Mesodermal cell (in vitro differentiated cells): ENCODE data around the gene MEAF6.

Experiments used
- H3K27ac ChIP-seq: 2 replicates; pipeline ENCODE4 v1.7.0; 2013; ENCODE audit warnings: mild to moderate bottlenecking, low read depth, low read length, moderate library complexity; ENCODE audit not compliant: severe bottlenecking
- H3K36me3 ChIP-seq: 2 replicates; pipeline ENCODE4 v1.7.1; 2013; ENCODE audit warnings: mild to moderate bottlenecking, low read length, moderate library complexity; ENCODE audit not compliant: control insufficient read depth, insufficient read depth
- H3K4me1 ChIP-seq: one replicate; pipeline ENCODE4 v1.7.1; 2013; ENCODE audit warnings: mild to moderate bottlenecking, low read length; ENCODE audit not compliant: insufficient read depth, control insufficient read depth, poor library complexity, severe bottlenecking
- H3K4me3 ChIP-seq: 2 replicates; pipeline ENCODE4 v1.7.0; 2013; ENCODE audit warnings: low read length, control low read depth, mild to moderate bottlenecking; ENCODE audit not compliant: insufficient read depth, poor library complexity, severe bottlenecking; ENCODE audit errors: extremely low read depth
- H3K9me3 ChIP-seq: 2 replicates; pipeline ENCODE4 v1.7.1; 2013; ENCODE audit warnings: mild to moderate bottlenecking, low read length, moderate library complexity; ENCODE audit not compliant: control insufficient read depth
- WGBS, 2 experiments: methylation state at CpG; one replicate each; pipeline ENCODE4 v1.1.5; 2013; ENCODE audit warnings: missing lambda C conversion rate in 2 of 2; ENCODE audit not compliant: insufficient coverage in 2 of 2; 5-methylcytosine and 5-hydroxymethylcytosine counted together

The MEAF6 gene

GRCh38 chr1:37477946-37478345, 36.6 kb downstream of the MEAF6 start:
- H3K9me3 ChIP-seq = no peaks in the 10 kb centered on the region
- H3K27ac ChIP-seq = peak overlapping the region; percentile 81
- no peak overlapping the region for H3K4me3 ChIP-seq
- peaks cover 55% of the 10 kb centered on the region for H3K36me3 ChIP-seq
- 83 to 96% methylated on average over 1 to 5 of the region's 5 CpGs for WGBS, 2 experiments
- peaks cover 57% of the 10 kb centered on the region for H3K4me1 ChIP-seq

DNA sequence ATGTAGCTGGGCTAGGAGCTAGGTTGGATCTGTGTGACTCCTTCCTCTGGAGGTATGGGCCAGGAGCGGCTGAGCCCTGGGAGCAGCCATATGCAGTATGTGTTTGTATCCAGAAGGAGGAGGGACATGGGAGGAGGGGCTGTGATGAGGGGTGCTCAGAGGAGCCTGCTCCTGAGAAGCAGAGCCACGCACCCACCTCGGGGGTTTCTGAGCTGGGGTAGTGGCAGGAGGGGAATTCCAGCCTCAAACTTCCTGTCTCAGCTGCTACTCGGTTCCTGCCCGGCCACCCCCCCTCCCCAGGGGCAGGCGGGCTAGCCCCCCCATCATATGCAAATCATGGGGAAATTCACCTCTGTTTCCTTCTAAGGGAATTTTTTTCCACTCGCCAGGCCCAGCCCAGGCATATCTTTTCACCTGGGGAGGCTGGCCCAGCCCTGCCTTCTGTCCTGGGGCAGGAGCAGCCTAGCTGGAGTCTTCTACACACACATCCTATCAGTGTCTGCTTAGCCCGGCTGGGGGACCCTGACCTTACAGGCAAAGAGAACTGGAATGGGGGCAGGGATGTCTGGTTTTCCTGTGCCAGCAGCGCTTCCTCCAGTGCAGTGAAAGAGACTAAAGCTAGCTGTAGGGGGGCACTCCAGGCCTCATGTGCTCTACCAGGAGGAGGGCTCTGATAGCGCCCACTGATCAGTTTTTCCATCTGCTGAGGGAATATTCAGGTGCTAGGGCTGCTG, 37.2 kb downstream of the MEAF6 start:
- WGBS, 2 experiments = 30 to 34% methylated on average over 4 to 6 of the region's 10 CpGs

GRCh38 chr1:37476460-37477197, 37.9 kb downstream of the MEAF6 start:
- no peaks in the 10 kb centered on the region for H3K9me3 ChIP-seq
- H3K4me3 ChIP-seq = peak overlapping the region; percentile 77
- H3K4me1 ChIP-seq = peaks cover 68% of the 10 kb centered on the region
- WGBS, 2 experiments = 58 to 70% methylated on average over 2 to 3 of the region's 5 CpGs
- peaks cover 42% of the 10 kb centered on the region for H3K36me3 ChIP-seq
- peak overlapping the region; percentile 81 for H3K27ac ChIP-seq

More for the DNA sequence above, 37.2 kb downstream of the MEAF6 start:
- Histone ChIP-seq H3K9me3 (no peaks in the 10 kb centered on the region), H3K27ac (peak overlapping the region; percentile 81), H3K4me1 (peaks cover 63% of the 10 kb centered on the region), H3K4me3 (peak overlapping the region; percentile 77), H3K36me3 (peaks cover 49% of the 10 kb centered on the region)

- Histone ChIP-seq H3K27ac (peak overlapping the region; percentile 81), H3K36me3 (peaks cover 36% of the 10 kb centered on the region), H3K4me1 (peaks cover 74% of the 10 kb centered on the region), H3K4me3 (peak overlapping the region; percentile 77), H3K9me3 (no peaks in the 10 kb centered on the region)
- WGBS, 2 experiments = 68 to 95% methylated on average over 3 to 7 of the region's 9 CpGs
These were observed 38.5 kb downstream of the MEAF6 start for GRCh38 chr1:37476087-37476452.

DNA sequence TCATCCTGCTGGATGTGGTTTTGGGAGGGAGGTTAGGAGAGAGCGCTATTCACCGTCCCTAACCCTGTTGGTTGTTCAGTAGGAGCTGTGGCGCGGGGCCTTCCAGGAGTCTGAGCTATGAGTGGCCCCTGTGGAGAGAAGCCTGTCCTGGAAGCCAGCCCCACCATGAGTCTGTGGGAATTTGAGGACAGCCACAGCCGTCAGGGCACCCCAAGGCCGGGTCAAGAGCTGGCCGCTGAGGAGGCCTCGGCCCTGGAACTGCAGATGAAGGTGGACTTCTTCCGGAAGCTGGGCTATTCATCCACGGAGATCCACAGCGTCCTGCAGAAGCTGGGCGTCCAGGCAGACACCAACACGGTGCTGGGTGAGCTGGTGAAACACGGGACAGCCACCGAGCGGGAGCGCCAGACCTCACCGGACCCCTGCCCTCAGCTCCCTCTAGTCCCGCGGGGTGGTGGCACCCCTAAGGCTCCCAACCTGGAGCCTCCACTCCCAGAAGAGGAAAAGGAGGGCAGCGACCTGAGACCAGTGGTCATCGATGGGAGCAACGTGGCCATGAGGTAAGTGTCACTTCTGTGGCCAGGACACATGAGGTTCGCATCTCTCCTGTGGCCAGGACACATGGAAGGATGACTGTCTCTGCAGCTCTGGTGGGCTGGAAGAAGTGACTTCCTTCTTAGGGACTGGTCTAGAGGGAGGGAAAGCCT, 39.0 kb downstream of the MEAF6 start:
- no peak overlapping the region for H3K27ac ChIP-seq
- no peaks in the 10 kb centered on the region for H3K9me3 ChIP-seq
- peak overlapping the region; percentile 77 for H3K4me3 ChIP-seq
- H3K36me3 ChIP-seq = peaks cover 31% of the 10 kb centered on the region
- 86 to 92% methylated on average over 19 of the region's 24 CpGs for WGBS, 2 experiments
- peaks cover 77% of the 10 kb centered on the region for H3K4me1 ChIP-seq

DNA sequence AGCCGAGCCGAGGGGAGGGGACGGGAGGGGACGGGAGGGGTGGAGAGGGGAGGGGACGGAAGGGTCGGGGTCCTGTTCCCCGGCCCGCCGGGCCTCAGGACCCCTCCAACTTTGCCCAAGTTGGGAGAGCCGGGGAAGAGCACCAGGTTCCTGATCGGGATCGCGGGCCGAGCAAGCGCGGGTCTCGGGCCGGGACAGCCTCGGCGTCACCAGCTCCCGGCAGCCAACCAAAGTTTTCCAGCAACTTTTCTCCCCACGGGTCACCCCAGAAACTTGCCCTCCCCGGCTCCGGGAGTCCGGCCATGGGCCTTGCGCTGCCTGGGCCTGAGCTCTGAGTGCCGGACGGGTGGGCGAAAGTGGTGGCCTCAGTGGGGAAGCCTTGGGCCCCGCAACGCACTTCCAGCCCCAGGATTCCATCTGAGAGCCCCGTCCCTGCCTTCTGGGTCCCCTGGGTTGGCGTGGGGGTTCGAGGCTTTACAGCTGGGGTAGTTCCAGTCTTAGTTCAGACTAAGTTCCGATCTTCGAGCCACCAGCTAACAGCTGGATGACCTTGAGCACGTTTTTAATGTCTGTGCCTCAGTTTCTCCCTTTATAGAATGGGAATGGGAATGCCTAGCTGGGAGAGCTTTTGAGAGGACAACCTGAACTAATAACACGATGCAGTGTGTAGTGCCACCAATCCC, 39.7 kb downstream of the MEAF6 start:
- peaks cover 75% of the 10 kb centered on the region for H3K4me1 ChIP-seq
- H3K27ac ChIP-seq = no peak overlapping the region
- H3K9me3 ChIP-seq = no peaks in the 10 kb centered on the region
- WGBS, 2 experiments = 9 to 13% methylated on average over 21 to 27 of the region's 38 CpGs
- H3K4me3 ChIP-seq = peak overlapping the region; percentile 77
- H3K36me3 ChIP-seq = peaks cover 24% of the 10 kb centered on the region

- Histone ChIP-seq H3K9me3 (no peaks in the 10 kb centered on the region), H3K36me3 (peaks cover 18% of the 10 kb centered on the region), H3K27ac (no peak within 1 kb of the TSS), H3K4me3 (peak within 1 kb of the TSS; percentile 77), H3K4me1 (peaks cover 72% of the 10 kb centered on the region)
- WGBS, 2 experiments = 2% methylated on average over 43 to 52 of the region's 78 CpGs
These were observed 40.4 kb downstream of the MEAF6 start, which contains the start of gene ZC3H12A for GRCh38 chr1:37474046-37474696. Gene ZC3H12A, plus strand, starts transcription at chr1:37474580. Its CDS starts 917 bp downstream, at chr1:37475497.

- Histone ChIP-seq H3K9me3 (no peaks in the 10 kb centered on the region), H3K4me1 (peaks cover 66% of the 10 kb centered on the region), H3K4me3 (peak overlapping the region; percentile 77), H3K27ac (no peak overlapping the region), H3K36me3 (peaks cover 11% of the 10 kb centered on the region)
- WGBS, 2 experiments = 56 to 60% methylated on average over 11 to 12 of the region's 12 CpGs
These were observed 41.0 kb downstream of the MEAF6 start for GRCh38 chr1:37473431-37474045.

DNA sequence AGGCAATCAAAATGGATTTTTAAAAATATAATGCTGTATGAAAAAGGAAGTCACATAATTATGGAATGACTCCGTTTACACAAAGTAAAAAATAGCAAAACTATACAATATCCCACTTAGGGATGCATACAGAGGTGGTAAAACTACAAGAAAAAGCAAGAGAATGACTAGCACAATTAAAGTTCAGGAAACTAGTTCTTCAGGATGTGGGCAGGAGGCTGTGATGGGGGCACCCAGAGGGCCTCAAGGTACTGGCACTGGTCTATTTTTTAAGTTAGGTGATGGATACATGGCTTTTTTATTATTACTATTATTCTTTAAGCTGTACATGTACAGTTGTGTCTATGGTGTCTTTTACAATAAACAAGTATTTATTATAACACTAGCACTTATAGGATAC, 41.6 kb downstream of the MEAF6 start:
- Histone ChIP-seq H3K4me1 (peaks cover 62% of the 10 kb centered on the region), H3K9me3 (no peaks in the 10 kb centered on the region), H3K36me3 (peaks cover 7% of the 10 kb centered on the region), H3K4me3 (no peak overlapping the region), H3K27ac (no peak overlapping the region)
- no CpG with 5 or more reads among the region's 1 CpG for WGBS, 2 experiments
